A549 (cell line): ENCODE measurements around the gene TC2N. TPM values are rescaled to one million over a fixed set of nuclear protein-coding genes. Genes with fewer than 3 reads are reported as not detected.

Source experiments
- ATAC-seq, 2 experiments: fragments of 200-7000 bp in 1 of 2; fragments of >200 bp in 1 of 2; cut with Nextera tagmentation in 1 of 2; cut with Tn5 transposase in 1 of 2; 3 replicates each; pipeline versions ENCODE4 v1.8.0 to v1.9.1; 2018 to 2020; ENCODE audit warnings: mild to moderate bottlenecking in 1 of 2, moderate library complexity in 1 of 2
- CTCF ChIA-PET: fragments of 300-600 bp; sonication (Branson Sonifier 250); formaldehyde crosslinking; extraction: SDS; loops from one replicate; lab custom pipeline; 2021; ENCODE audit warnings: antibody characterized with exemption, inconsistent platforms; lab: Yijun Ruan, JAX
- POLR2A ChIA-PET: fragments of 350-600 bp; formaldehyde crosslinking; extraction: SDS; loops from one replicate; lab custom pipeline; 2021; ENCODE audit warnings: antibody characterized with exemption, inconsistent platforms; lab: Yijun Ruan, JAX
- DNase-seq, 2 experiments: peaks; one replicate each; pipeline versions ENCODE4 v3.0.0 to v3.0.0-alpha.2; 2011 to 2016; ENCODE audit warnings: low read depth in 1 of 2, low spot score in 1 of 2
- FAIRE-seq: peaks from 2 replicates; lab custom pipeline; 2011; peaks lifted over from hg19 to GRCh38; lab: Jason Lieb, UNC
- H3K27ac ChIP-seq, 2 experiments: fragments of >200 bp; sonication (Bioruptor Twin); formaldehyde crosslinking; 3 replicates each; pipeline ENCODE4 v1.5.1; 2016 to 2017
- H3K4me1 ChIP-seq: fragments of >200 bp; sonication (Bioruptor Twin); formaldehyde crosslinking; 3 replicates; pipeline ENCODE4 v1.6.1; 2016
- H3K4me2 ChIP-seq: fragments of >200 bp; sonication (Bioruptor Twin); formaldehyde crosslinking; 3 replicates; pipeline ENCODE4 v1.6.1; 2016
- H3K4me3 ChIP-seq: fragments of >200 bp; sonication (Bioruptor Twin); formaldehyde crosslinking; 3 replicates; pipeline ENCODE4 v1.5.1; 2016
- H3K9me3 ChIP-seq: fragments of >200 bp; sonication (Bioruptor Twin); formaldehyde crosslinking; 3 replicates; pipeline ENCODE4 v1.6.1; 2016
- BHLHE40 ChIP-seq: IDR thresholded peaks from 2 replicates; pipeline ENCODE4 v1.6.1; 2012; ENCODE audit warnings: low read depth, low read length, inconsistent platforms
- EHMT2 ChIP-seq: fragments of 200-600 bp; sonication (generic); IDR thresholded peaks from 2 replicates; pipeline ENCODE4 v1.6.1; 2016; ENCODE audit warnings: antibody characterized with exemption, low read depth, mild to moderate bottlenecking, moderate library complexity
- EP300 ChIP-seq, 2 experiments: fragments of >200 bp; sonication (Bioruptor Twin); formaldehyde crosslinking; IDR thresholded peaks; 2 replicates in 1 of 2; 3 replicates in 1 of 2; pipeline ENCODE4 v1.6.1; 2016 to 2017
- FOSL2 ChIP-seq, 2 experiments: fragments of 450-650 bp in 1 of 2; fragments of >200 bp in 1 of 2; sonication (Bioruptor Twin) in 1 of 2; formaldehyde crosslinking; IDR thresholded peaks; 2 replicates each; pipeline versions ENCODE4 v1.5.0 to v1.6.1; 2016 to 2020; ENCODE audit warnings: mild to moderate bottlenecking in 1 of 2, moderate library complexity in 1 of 2
- FOXS1 ChIP-seq: fragments of 250-450 bp; sonication (Bioruptor Pico); IDR thresholded peaks from 2 replicates; pipeline ENCODE4 v1.5.0; 2020; ENCODE audit warnings: mild to moderate bottlenecking, moderate library complexity
- HDAC2 ChIP-seq: fragments of 200-600 bp; sonication (generic); IDR thresholded peaks from 2 replicates; pipeline ENCODE4 v1.6.1; 2016
- HEYL ChIP-seq: fragments of 250-450 bp; sonication (Bioruptor Pico); IDR thresholded peaks from 2 replicates; pipeline ENCODE4 v1.8.0; 2021; ENCODE audit warnings: mild to moderate bottlenecking, moderate library complexity
- HOXA7 ChIP-seq: fragments of 250-450 bp; sonication (Bioruptor Pico); IDR thresholded peaks from 2 replicates; pipeline ENCODE4 v1.5.0; 2020; ENCODE audit warnings: mild to moderate bottlenecking, moderate library complexity
- HOXB13 ChIP-seq: fragments of 250-450 bp; sonication (Bioruptor Pico); IDR thresholded peaks from 2 replicates; pipeline ENCODE4 v1.5.0; 2020; ENCODE audit warnings: low read depth, mild to moderate bottlenecking, moderate library complexity
- HOXB5 ChIP-seq: fragments of 250-450 bp; sonication (Bioruptor Pico); IDR thresholded peaks from 2 replicates; pipeline ENCODE4 v1.5.0; 2020; ENCODE audit warnings: mild to moderate bottlenecking, moderate library complexity
- JUN ChIP-seq, 2 experiments: fragments of >200 bp; sonication (Bioruptor Twin); formaldehyde crosslinking; IDR thresholded peaks; 2 replicates in 1 of 2; 3 replicates in 1 of 2; pipeline ENCODE4 v1.6.1; 2016 to 2017
- JUNB ChIP-seq: fragments of >200 bp; sonication (Bioruptor Twin); formaldehyde crosslinking; IDR thresholded peaks from 2 replicates; pipeline ENCODE4 v1.6.1; 2016
- MAFK ChIP-seq: fragments of 450-650 bp; IDR thresholded peaks from 2 replicates; pipeline ENCODE4 v1.6.1; 2014; ENCODE audit not compliant: partially characterized antibody
- MAZ ChIP-seq: fragments of 150-350 bp; IDR thresholded peaks from 2 replicates; pipeline ENCODE4 v1.6.1; 2014; ENCODE audit warnings: antibody characterized with exemption, low read depth, low read length, borderline replicate concordance
- POLR2A ChIP-seq: IDR thresholded peaks from 2 replicates; pipeline ENCODE4 v1.6.1; 2012; ENCODE audit warnings: mild to moderate bottlenecking, low read length
- RAD21 ChIP-seq, 2 experiments: fragments of >200 bp in 1 of 2; sonication (Bioruptor Twin) in 1 of 2; formaldehyde crosslinking in 1 of 2; IDR thresholded peaks in 1 of 2; conservative IDR thresholded peaks in 1 of 2; 2 replicates in 1 of 2; 3 replicates in 1 of 2; pipeline ENCODE4 v1.6.1; 2012 to 2018; ENCODE audit warnings: inconsistent platforms in 1 of 2
- RNF2 ChIP-seq: fragments of 200-600 bp; sonication (generic); IDR thresholded peaks from 2 replicates; pipeline ENCODE4 v1.6.1; 2016; ENCODE audit warnings: low read depth, mild to moderate bottlenecking, antibody characterized with exemption, moderate library complexity, borderline replicate concordance
- SMC3 ChIP-seq: fragments of >200 bp; sonication (Bioruptor Twin); formaldehyde crosslinking; IDR thresholded peaks from 3 replicates; pipeline ENCODE4 v1.6.1; 2018; ENCODE audit warnings: inconsistent platforms
- SREBF2 ChIP-seq: fragments of 450-650 bp; IDR thresholded peaks from 2 replicates; pipeline ENCODE4 v1.6.1; 2014; ENCODE audit warnings: mild to moderate bottlenecking, moderate library complexity
- TFCP2L1 ChIP-seq: fragments of 250-450 bp; sonication (Bioruptor Pico); IDR thresholded peaks from 2 replicates; pipeline ENCODE4 v1.5.0; 2021; ENCODE audit warnings: mild to moderate bottlenecking
- TP53 ChIP-seq: fragments of 250-450 bp; sonication (Bioruptor Pico); IDR thresholded peaks from 2 replicates; pipeline ENCODE4 v1.5.0; 2021; ENCODE audit warnings: mild to moderate bottlenecking, moderate library complexity
- ZC3H11A ChIP-seq: fragments of 450-650 bp; IDR thresholded peaks from 2 replicates; pipeline ENCODE4 v1.6.1; 2014; ENCODE audit warnings: antibody characterized with exemption, mild to moderate bottlenecking
- WGBS: methylation state at CpG from one replicate; pipeline ENCODE4 v1.1.6; 2017; ENCODE audit errors: missing lambda C conversion rate; 5-methylcytosine and 5-hydroxymethylcytosine counted together
- polyA plus RNA-seq, 4 experiments: library from polyadenylated mRNA; depleted of rRNA in 3 of 4; stranded (reverse); fragments of >200 nt; fragmentation: RNase III in 1 of 4; extraction: RNeasy Plus Mini Kit Qiagen cat#74134 plus additional on column Dnase treatment in 1 of 4; gene quantifications; 2 replicates in 3 of 4; 3 replicates in 1 of 4; pipeline ENCODE4 v1.2.3, GENCODE V29; 2011 to 2017
- TF ChIP-seq, protein P1 (sequence below): fragments of >200 bp; sonication (Bioruptor Twin); formaldehyde crosslinking; IDR thresholded peaks from 3 replicates; pipeline ENCODE4 v1.5.1; 2016
- TF ChIP-seq, protein P2 (sequence below): fragments of 450-650 bp; IDR thresholded peaks from 2 replicates; pipeline ENCODE4 v1.6.1; 2014; ENCODE audit warnings: antibody characterized with exemption
- TF ChIP-seq, protein P3 (sequence below): fragments of 250-450 bp; sonication (Bioruptor Pico); IDR thresholded peaks from 2 replicates; pipeline ENCODE4 v1.5.0; 2020; ENCODE audit warnings: low read depth, mild to moderate bottlenecking, moderate library complexity
- TF ChIP-seq, protein P4 (sequence below): fragments of >200 bp; sonication (Bioruptor Twin); formaldehyde crosslinking; IDR thresholded peaks from 3 replicates; pipeline ENCODE4 v1.6.1; 2016
- TF ChIP-seq, protein P5 (sequence below): IDR thresholded peaks from 2 replicates; pipeline ENCODE4 v1.6.1; 2012; ENCODE audit warnings: low read depth, borderline replicate concordance

TC2N gene
- polyA plus RNA-seq, 2 of the 4 experiments (the other 2 are of a cell fraction), result 0.43 to 5.5 TPM

DNA sequence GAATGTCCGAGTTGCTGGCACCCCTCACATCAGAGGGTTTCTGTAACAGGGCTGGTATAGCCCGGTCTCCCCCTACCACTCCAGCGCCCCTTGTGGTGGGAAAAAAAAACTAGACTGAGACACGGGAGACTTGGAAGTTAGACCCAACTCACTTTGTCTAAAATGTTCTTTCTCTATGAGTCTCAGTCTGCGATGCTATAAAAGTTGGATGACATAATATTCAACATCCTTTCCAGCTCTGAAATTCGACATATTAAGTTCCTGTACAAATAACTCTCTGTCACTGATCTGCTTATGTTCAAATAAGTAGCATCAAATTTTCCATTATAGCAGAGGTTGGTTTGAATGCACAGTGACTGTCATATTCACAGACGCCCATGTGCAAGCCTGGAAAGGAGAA, 25.7 kb upstream of the TC2N start:
- Histone ChIP-seq H3K9me3 (no peaks in the 10 kb centered on the region), H3K27ac (no peak overlapping the region), H3K4me1 (no peaks in the 10 kb centered on the region), H3K4me3 (no peak overlapping the region), H3K4me2 (no peak overlapping the region)
- ATAC-seq (peak; percentile 57 to 84; a peak in 4 of 6 replicates), FAIRE-seq (no peak)
- 16% methylated on average over 7 of the region's 7 CpGs for WGBS
- ChIA-PET CTCF (interaction anchor here (0.6 to 1.9 kb wide), 5 partner anchors 10 to 720 kb away, joined by 3 to 9 read pairs (median 4); no protein-coding TSS in a partner anchor), POLR2A (no interaction called here)
- TF ChIP-seq SMC3, result no peak
- no peak for TF ChIP-seq FOSL2 (IDR thresholded peaks at IDR 0.05)
- TF ChIP-seq FOSL2 (CRISPR knock-in tag; IDR thresholded peaks at IDR 0.05), result no peak
- TF ChIP-seq, protein P1, sequence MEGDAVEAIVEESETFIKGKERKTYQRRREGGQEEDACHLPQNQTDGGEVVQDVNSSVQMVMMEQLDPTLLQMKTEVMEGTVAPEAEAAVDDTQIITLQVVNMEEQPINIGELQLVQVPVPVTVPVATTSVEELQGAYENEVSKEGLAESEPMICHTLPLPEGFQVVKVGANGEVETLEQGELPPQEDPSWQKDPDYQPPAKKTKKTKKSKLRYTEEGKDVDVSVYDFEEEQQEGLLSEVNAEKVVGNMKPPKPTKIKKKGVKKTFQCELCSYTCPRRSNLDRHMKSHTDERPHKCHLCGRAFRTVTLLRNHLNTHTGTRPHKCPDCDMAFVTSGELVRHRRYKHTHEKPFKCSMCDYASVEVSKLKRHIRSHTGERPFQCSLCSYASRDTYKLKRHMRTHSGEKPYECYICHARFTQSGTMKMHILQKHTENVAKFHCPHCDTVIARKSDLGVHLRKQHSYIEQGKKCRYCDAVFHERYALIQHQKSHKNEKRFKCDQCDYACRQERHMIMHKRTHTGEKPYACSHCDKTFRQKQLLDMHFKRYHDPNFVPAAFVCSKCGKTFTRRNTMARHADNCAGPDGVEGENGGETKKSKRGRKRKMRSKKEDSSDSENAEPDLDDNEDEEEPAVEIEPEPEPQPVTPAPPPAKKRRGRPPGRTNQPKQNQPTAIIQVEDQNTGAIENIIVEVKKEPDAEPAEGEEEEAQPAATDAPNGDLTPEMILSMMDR, result peak; percentile 45
- no peak for TF ChIP-seq EHMT2
- TF ChIP-seq EP300 (IDR thresholded peaks at IDR 0.05), result no peak
- no peak for TF ChIP-seq JUN (IDR thresholded peaks at IDR 0.05)
- no peak for TF ChIP-seq SREBF2
- peak in 1 of 2 experiments; percentile 35; a peak in 2 of 5 replicates for TF ChIP-seq RAD21 (conservative IDR thresholded peaks at IDR 0.05 in 1 of 2, IDR thresholded peaks at IDR 0.05 in 1 of 2)
- TF ChIP-seq RNF2, result no peak
- TF ChIP-seq, protein P2, sequence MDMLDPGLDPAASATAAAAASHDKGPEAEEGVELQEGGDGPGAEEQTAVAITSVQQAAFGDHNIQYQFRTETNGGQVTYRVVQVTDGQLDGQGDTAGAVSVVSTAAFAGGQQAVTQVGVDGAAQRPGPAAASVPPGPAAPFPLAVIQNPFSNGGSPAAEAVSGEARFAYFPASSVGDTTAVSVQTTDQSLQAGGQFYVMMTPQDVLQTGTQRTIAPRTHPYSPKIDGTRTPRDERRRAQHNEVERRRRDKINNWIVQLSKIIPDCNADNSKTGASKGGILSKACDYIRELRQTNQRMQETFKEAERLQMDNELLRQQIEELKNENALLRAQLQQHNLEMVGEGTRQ, result no peak
- TF ChIP-seq JUNB, result no peak
- no peak for TF ChIP-seq HDAC2
- TF ChIP-seq HOXB5, result no peak
- TF ChIP-seq, all 56 proteins: peak for 2
- peak in 1 of 2 experiments; percentile 38 for DNase-seq

DNA sequence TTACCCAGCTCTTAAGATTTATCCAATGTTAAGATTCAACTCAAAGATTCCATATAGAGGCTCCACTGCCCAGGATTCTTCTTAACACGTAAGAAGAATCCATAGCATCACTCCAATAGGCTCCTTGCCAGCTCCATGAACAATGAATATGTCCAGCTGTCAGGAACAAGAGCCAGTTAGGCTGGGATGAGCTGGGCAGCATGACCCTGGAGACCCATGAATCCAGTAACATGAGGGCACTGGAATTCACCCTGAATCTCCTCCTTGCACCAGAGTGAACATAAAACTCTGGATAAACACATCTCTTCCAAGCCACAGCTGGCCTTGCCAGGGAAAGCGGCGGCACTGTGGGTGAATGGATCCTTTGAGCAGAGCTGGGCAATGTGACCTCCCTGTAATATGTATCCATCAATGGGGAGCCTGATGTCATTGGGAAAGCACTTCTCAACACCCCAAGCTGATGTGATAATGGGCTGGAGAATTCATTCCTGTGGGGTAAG, 24.4 kb upstream of the TC2N start:
- no peak for DNase-seq
- H3K4me3 ChIP-seq, result no peak overlapping the region
- no peak for FAIRE-seq
- WGBS, result 74% methylated on average over 3 of the region's 3 CpGs
- H3K4me1 ChIP-seq, result no peaks in the 10 kb centered on the region
- CTCF ChIA-PET, result interaction anchor here (1.0 to 1.9 kb wide), 5 partner anchors 9 to 20 kb away, joined by 3 to 9 read pairs (median 3); no protein-coding TSS in a partner anchor
- ATAC-seq, result no peak
- H3K9me3 ChIP-seq, result no peaks in the 10 kb centered on the region
- H3K4me2 ChIP-seq, result no peak overlapping the region
- POLR2A ChIA-PET, result no interaction called here
- H3K27ac ChIP-seq, result no peak overlapping the region
- no peak for TF ChIP-seq SMC3

DNA sequence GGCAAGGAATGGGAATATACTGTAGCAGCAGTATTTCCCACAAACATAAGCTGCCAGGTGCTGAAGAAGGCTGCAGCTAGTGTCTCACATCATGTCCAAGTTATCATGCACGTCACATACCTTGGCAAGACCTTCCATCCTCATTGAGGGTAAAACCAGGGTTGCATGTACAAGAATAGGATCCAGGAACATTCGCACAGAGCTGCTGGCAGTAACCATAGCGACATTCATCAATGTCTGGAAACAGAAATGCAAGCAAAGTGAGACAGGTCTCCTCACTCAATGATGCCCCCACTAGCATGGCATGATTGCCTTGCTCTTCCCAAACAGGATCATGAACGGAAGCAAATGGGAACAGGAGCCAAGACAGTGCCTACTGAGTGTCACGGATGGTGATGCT, 23.8 kb upstream of the TC2N start:
- Histone ChIP-seq H3K4me2 (no peak overlapping the region), H3K4me1 (no peaks in the 10 kb centered on the region), H3K4me3 (no peak overlapping the region), H3K9me3 (no peaks in the 10 kb centered on the region), H3K27ac (no peak overlapping the region)
- ChIA-PET POLR2A (no interaction called here), CTCF (interaction anchor here (1.0 to 1.5 kb wide), 3 partner anchors 12 to 20 kb away, joined by 3 read pairs; no protein-coding TSS in a partner anchor)
- 69% methylated on average over 5 of the region's 5 CpGs for WGBS
- TF ChIP-seq BHLHE40 (no peak), HDAC2 (no peak), ZC3H11A (no peak), HOXA7 (CRISPR knock-in tag) (no peak), HOXB13 (CRISPR knock-in tag) (no peak), RNF2 (no peak), MAZ (no peak), MAFK (no peak), FOXS1 (CRISPR knock-in tag) (no peak), POLR2A (no peak), TP53 (CRISPR knock-in tag) (no peak), TFCP2L1 (CRISPR knock-in tag) (no peak), HEYL (no peak)
- TF ChIP-seq, protein P3, sequence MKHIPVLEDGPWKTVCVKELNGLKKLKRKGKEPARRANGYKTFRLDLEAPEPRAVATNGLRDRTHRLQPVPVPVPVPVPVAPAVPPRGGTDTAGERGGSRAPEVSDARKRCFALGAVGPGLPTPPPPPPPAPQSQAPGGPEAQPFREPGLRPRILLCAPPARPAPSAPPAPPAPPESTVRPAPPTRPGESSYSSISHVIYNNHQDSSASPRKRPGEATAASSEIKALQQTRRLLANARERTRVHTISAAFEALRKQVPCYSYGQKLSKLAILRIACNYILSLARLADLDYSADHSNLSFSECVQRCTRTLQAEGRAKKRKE (CRISPR knock-in tag), result no peak
- TF ChIP-seq, protein P4, sequence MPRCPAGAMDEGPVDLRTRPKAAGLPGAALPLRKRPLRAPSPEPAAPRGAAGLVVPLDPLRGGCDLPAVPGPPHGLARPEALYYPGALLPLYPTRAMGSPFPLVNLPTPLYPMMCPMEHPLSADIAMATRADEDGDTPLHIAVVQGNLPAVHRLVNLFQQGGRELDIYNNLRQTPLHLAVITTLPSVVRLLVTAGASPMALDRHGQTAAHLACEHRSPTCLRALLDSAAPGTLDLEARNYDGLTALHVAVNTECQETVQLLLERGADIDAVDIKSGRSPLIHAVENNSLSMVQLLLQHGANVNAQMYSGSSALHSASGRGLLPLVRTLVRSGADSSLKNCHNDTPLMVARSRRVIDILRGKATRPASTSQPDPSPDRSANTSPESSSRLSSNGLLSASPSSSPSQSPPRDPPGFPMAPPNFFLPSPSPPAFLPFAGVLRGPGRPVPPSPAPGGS, result no peak
- TF ChIP-seq, protein P5, sequence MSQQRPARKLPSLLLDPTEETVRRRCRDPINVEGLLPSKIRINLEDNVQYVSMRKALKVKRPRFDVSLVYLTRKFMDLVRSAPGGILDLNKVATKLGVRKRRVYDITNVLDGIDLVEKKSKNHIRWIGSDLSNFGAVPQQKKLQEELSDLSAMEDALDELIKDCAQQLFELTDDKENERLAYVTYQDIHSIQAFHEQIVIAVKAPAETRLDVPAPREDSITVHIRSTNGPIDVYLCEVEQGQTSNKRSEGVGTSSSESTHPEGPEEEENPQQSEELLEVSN, result no peak
- DNase-seq, result no peak
- no peak for FAIRE-seq
- no peak for ATAC-seq
